ENCODE data around the gene SLC35F3.
"Not testable (repeated sequence)": the region's sequence is repeated elsewhere in the genome, so short reads cannot be mapped to it uniquely, and the experiment has no call there.

The SLC35F3 gene

DNA sequence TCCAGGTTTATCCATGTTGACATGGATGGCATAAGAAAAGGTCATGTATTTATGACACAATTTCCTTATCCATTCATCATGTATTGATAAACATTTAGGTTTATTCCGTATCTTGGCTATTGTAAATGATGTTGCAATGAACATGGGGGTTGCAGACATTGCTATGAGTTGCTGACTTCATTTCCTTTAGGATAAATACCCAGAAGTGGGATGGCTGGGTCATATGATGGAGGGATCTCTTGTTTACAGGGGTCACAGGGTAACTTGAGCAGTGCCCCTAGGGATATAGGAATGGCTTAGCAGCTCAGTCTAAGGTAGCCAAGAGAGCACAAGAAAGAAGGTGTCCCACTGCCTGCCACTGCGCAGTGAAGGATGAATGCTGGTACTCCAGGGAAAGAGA, 239.2 kb downstream of the SLC35F3 start:
- DNase-seq (ENCODE audit: low read depth, low spot score), result no peak

DNA sequence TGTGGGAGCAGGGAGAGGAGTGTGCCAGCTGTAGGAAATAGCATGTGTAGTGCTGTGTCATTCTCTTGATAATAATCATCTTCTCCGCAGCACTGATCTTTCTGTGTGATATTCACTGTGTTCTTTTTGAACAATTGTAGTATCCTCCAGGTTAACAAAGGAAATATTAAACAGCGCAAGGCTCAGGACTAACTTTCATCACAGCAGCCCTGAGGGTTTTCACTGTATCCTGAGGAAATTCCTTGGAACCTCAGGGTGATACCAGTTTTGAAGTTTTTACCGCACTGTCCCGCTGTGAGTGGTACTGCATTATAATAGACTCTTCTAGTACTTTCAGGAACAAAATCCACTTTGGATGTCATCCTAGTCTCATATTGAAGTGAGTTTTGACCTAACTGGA, 240.4 kb downstream of the SLC35F3 start:
- no peak for DNase-seq (ENCODE audit: low read depth, low spot score)

DNA sequence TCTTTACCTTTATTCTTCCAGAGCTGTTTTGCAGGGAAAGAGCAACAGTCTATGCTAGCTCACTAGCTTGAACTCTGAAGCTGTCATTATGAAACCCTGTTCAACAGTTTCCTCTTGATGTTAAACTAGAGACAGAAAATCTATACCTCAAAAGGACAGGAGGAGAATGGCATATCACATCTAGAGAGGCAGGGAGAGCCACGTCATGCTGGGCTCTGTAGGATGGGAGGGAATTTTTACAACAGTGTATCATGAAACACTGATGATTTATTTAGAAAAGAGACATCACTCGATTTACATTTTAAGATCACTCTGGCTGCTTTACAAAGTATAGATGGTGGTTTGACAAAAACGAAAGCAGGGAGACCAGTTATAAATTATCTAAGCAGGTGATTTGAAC, 243.9 kb downstream of the SLC35F3 start:
- no peak for DNase-seq (ENCODE audit: low read depth, low spot score)

DNA sequence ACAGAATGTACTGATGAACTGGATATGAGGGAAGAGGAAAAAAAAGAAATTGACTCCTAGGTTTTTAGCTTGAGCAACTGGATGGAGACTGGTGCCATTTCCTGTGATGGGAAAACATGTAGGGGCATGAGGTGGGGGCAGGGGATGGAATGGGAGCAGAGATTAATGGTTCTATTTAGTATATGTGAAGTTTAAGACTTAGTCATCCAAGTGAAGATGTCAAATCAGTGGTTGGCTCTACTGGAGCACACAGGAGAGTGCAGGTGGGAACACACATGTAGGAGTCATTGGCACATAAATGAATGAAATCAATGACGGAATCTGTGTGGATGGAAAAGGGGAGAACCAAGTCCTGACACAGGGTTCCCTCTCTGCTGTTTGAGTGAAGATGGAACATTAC, 244.3 kb downstream of the SLC35F3 start:
- DNase-seq (ENCODE audit: low read depth, low spot score), result no peak

DNA sequence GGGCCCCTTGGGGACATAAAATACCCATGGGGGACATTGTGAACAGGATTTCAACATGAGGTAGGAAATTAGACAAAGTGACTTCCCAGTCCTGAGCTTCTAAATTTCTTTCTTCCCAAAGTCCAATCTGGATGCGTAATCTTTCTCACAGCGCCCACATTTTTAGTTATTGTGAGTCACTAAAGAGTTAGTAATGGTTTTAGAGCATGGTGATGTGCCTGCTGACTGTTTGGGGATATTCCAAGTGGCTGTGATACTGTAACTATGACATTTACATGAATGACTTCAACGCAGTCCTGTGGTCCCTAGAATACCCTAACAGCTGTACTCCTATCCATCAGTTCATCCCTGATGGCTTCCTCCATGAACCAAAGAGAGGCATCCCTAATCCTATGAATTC, 244.7 kb downstream of the SLC35F3 start:
- DNase-seq (ENCODE audit: low read depth, low spot score), result no peak

DNA sequence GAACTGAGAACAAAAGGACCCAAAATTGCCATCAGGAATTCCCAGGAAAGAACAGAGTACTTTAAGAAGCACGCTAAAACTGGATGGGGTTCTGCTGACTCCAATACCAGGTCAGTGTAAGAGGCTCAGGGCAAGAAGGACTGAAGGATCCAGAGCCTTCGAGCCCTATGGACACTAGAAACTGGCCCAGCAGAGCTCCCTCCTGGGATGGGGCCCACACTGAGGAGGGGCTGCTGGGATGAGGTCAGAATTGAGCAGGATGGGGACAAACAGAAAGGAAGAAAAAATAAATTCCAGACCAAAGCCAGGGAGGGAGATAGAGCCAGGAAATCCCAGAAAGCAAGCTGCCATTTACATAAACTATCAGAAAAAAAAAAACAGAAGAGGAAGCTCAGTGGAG, 246.4 kb downstream of the SLC35F3 start:
- DNase-seq (ENCODE audit: low read depth, low spot score), result no peak

GRCh38 chr1:234152344-234152743, 247.9 kb downstream of the SLC35F3 start:
- not testable (repeated sequence) for DNase-seq (ENCODE audit: low read depth, low spot score)

DNA sequence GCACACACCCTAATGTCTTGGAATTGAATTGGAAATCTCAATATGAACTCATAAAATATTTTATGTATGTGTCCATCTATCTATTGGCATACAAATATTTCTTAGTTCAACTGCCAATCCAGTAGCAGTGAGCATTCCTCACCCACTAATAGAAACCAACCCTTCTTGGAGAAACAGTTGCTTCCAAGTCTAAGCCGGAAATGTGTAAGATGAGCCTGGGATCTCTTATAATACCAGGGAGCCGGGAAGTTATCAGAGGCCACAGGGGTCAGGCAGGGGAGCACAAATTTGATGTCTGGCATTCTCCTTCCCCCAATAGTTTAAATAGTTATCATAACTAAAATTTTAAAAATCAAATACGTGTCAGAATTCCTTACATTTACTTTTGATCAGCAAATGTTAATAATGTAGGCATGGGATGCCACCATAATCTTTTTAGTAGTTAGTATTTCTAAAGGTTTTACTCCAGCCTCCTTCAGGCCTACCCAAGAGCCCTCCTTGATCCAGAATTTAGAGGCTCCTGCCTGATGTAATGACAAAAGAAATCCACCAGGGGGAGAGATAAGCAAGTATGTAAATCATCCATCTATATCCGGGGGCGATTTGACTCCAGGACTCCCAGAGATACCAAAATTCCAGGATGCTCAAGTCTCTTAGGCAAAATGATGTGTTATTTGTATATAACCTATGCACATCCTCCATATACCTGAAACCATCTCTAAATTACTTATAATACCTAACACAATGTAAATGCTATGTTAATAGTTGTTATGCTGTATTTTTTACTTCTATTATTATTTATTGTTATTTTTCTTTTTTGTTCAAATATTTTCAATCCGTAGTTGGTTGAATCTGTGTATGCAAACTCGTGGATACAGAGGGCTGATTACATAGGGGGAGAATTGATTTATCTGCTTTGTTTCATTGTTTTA, 250.1 kb downstream of the SLC35F3 start:
- no peak for DNase-seq (ENCODE audit: low read depth, low spot score)

- DNase-seq (ENCODE audit: low read depth, low spot score), result no peak
Measured at GRCh38 chr1:234162661-234163060, 258.2 kb downstream of the SLC35F3 start.

- DNase-seq (ENCODE audit: low read depth, low spot score), result no peak
Measured at GRCh38 chr1:234163267-234163919, 258.9 kb downstream of the SLC35F3 start.

DNA sequence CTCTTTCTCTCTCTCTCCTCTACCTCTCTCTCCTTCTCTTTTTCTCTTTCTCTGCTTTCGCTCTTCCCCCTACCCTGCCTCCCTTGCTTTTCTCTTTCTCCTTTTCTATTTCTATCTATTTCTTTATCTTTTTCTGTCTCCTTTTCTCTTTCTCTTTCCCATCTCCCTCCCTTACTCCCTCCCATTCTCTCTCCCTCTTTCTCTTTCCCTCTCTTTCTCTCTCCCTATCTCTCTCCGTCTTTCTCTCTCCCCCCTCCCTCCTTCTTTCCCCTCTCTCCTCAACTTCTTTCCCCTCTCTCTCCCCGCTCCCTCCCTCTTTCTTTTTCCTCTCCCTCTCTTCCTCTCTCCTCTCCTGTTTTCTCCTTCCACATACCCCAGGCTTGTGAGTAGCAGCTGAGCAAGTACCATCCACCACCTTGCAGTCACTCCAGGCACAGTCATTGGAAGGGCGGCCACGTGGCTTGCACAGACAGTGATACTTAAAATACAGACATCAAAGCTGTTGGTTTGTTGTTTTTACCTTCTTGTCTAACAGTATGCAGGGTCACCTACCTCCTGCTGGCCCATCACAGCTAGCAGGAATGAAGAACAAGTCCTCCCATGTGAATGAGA, 259.7 kb downstream of the SLC35F3 start:
- DNase-seq (ENCODE audit: low read depth, low spot score), result no peak

GRCh38 chr1:234168061-234168724, 263.7 kb downstream of the SLC35F3 start:
- DNase-seq (ENCODE audit: low read depth, low spot score), result no peak

GRCh38 chr1:234169161-234169849, 264.8 kb downstream of the SLC35F3 start:
- DNase-seq (ENCODE audit: low read depth, low spot score), result no peak

- no peak for DNase-seq (ENCODE audit: low read depth, low spot score)
Measured at GRCh38 chr1:234170067-234170466, 265.6 kb downstream of the SLC35F3 start.

DNA sequence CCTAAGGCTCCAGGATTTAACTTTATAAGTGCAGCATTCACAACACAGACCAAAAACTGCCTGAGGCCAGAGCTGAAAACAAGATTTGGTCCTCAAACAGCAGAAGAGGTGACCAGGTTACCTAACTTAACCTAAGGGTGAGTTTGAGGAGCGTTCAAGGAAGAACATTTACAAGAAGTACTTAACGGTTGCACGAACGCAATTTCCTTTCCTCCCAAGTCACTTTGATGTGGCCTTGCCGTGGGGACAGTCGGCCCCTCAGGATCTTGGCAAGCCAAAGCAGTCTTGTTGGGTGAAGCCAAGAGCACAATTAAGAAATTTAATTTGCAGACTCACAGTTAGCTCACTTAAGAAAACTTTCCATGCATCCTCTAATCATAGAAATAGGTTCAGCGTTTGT, 266.1 kb downstream of the SLC35F3 start:
- DNase-seq (ENCODE audit: low read depth, low spot score), result no peak

DNA sequence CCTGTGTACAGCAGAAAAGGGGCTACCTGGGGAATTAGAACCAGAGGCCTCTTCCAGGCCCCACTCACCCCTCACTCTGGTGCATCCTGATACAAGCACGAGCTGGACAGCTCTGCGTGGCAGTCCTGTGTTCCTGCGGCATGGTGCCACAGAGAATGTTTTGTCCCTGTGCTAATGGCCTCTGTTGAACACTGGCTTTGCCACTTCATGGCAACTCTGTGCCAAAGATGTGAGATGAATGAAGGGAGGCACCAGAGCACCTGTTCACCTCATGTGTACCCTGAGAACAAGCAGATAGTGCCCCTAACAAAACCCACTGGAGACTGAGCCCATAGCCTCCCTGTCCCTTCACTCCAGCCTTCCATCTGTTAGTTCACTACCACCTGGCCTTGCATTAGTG, 269.5 kb downstream of the SLC35F3 start:
- no peak for DNase-seq (ENCODE audit: low read depth, low spot score)

DNA sequence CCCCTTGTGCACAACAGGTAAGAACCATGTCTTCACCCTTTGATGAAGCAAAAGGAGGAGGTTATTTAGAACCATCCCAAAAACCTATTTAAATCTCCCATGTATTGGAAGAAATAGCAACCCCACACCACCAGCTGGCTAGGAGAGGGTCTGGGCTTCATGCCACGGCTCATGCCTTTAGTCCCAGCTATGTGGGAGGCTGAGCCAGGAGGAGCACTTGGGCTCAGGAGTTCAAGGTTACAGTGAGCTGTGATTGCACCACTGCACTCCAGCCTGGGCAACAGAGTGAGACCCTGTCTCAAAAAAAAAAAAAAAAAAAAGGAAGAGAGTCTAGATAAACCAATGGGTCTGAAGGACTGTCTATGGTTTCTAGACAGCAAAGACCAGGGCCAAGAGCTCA, 270.9 kb downstream of the SLC35F3 start:
- no peak for DNase-seq (ENCODE audit: low read depth, low spot score)

- DNase-seq (ENCODE audit: low read depth, low spot score), result no peak
Measured at GRCh38 chr1:234176000-234176399, 271.5 kb downstream of the SLC35F3 start.

- not testable (repeated sequence) for DNase-seq (ENCODE audit: low read depth, low spot score)
Measured at GRCh38 chr1:234176847-234177246, 272.4 kb downstream of the SLC35F3 start.

DNA sequence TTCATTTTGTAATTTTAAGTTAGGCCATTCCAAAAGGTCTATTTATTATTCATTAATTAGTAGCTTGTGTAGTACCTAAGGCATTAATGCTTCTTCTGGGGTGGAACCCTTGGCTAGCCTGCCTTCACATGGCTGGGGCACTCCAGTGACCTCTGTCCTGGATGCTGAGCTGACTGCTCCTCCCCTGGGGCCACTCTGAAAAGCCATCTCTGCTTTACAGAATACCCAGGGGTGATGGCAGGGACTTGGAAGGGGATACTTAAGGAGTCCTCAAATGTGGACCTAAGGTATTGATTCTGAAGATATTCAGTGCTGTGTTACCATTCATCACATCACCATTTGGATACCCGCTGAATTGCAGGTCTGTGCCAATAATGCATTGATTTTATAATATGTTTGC, 281.0 kb downstream of the SLC35F3 start:
- no peak for DNase-seq (ENCODE audit: low read depth, low spot score)

DNA sequence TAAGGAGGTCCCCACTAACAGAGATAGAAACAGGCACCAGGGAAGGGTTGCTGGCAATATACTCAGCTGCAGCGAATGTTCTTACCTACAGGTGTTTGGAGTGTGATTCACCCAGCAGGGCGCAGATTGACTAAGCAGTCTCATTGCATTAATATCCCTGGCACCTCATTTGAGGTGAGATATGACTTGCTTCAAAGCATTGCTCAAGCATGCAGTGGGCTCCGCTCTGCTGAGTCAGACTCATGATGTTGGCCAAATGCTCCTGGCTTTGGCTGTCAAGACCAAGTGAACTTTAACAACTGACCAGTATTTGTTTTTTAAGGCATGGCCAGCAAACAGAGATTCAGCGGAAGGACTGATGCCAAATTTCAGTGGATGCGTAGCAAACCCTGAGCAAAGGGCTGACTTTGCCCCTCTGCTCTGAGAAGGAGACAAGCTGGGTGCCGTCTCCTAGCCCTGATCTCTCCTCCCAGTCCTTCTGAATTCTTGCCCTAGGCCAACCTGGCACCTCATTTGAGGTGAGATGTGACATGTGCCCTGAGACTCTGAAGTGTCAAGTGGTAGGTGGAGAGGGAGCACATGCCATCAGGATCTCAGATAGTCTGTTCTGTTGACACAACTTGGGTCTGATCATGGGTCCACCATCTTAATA, 281.7 kb downstream of the SLC35F3 start:
- DNase-seq (ENCODE audit: low read depth, low spot score), result no peak

All from brain pericyte (primary cell).